ENCODE data around the gene LAPTM5.
"Not testable (repeated sequence)": the region's sequence is repeated elsewhere in the genome, so short reads cannot be mapped to it uniquely, and the experiment has no call there.

The LAPTM5 gene

GRCh38 chr1:30693822-30694221 is 63.8 kb downstream of the LAPTM5 start:
- DNase-seq (ENCODE audit: low spot score) = no peak

GRCh38 chr1:30693366-30693765 is 64.2 kb downstream of the LAPTM5 start:
- no peak for DNase-seq (ENCODE audit: low spot score)

GRCh38 chr1:30692948-30693301 is 64.6 kb downstream of the LAPTM5 start:
- no peak for DNase-seq (ENCODE audit: low spot score)

GRCh38 chr1:30692201-30692947 is 65.2 kb downstream of the LAPTM5 start:
- no peak for DNase-seq (ENCODE audit: low spot score)

- DNase-seq (ENCODE audit: low spot score) = no peak
Observed at GRCh38 chr1:30691480-30691879, 66.1 kb downstream of the LAPTM5 start.

- DNase-seq (ENCODE audit: low spot score) = no peak
Observed at GRCh38 chr1:30689901-30690645, 67.5 kb downstream of the LAPTM5 start.

- no peak for DNase-seq (ENCODE audit: low spot score)
Observed at GRCh38 chr1:30688920-30689794, 68.4 kb downstream of the LAPTM5 start.

GRCh38 chr1:30688516-30688915 is 69.1 kb downstream of the LAPTM5 start:
- DNase-seq (ENCODE audit: low spot score) = not testable (repeated sequence)

GRCh38 chr1:30687886-30688285 is 69.7 kb downstream of the LAPTM5 start:
- DNase-seq (ENCODE audit: low spot score) = no peak

GRCh38 chr1:30686236-30686935 is 71.2 kb downstream of the LAPTM5 start:
- no peak for DNase-seq (ENCODE audit: low spot score)

- DNase-seq (ENCODE audit: low spot score) = no peak
Observed at GRCh38 chr1:30685796-30686165, 71.8 kb downstream of the LAPTM5 start.

GRCh38 chr1:30684881-30685795 is 72.4 kb downstream of the LAPTM5 start:
- no peak for DNase-seq (ENCODE audit: low spot score)

- no peak for DNase-seq (ENCODE audit: low spot score)
Observed at GRCh38 chr1:30684259-30684658, 73.3 kb downstream of the LAPTM5 start.

GRCh38 chr1:30683699-30684098 is 73.9 kb downstream of the LAPTM5 start:
- DNase-seq (ENCODE audit: low spot score) = no peak

Measured in pons (tissue), 1 donor.